ENCODE measurements around the gene SMARCC1.

The SMARCC1 gene

GRCh38 chr3:47581422-47581821, 200.3 kb downstream of the SMARCC1 start:
- DNase-seq: no peak

GRCh38 chr3:47580481-47580880, 201.2 kb downstream of the SMARCC1 start:
- no peak for DNase-seq

GRCh38 chr3:47579875-47580274, 201.8 kb downstream of the SMARCC1 start:
- no peak for DNase-seq

GRCh38 chr3:47578691-47579632, 202.7 kb downstream of the SMARCC1 start, which contains the start of gene CSPG5:
CSPG5 (minus strand) TSS chr3:47578865; CDS start chr3:47578693, 172 bp downstream.
- DNase-seq: peak; percentile 2

GRCh38 chr3:47578119-47578632, 203.5 kb downstream of the SMARCC1 start:
- no peak for DNase-seq

GRCh38 chr3:47577583-47578118, 204.0 kb downstream of the SMARCC1 start:
- DNase-seq: no peak

GRCh38 chr3:47573190-47574172, 208.2 kb downstream of the SMARCC1 start:
- no peak for DNase-seq

GRCh38 chr3:47571391-47572175, 210.1 kb downstream of the SMARCC1 start:
- DNase-seq: peak; percentile 39

- no peak for DNase-seq
These were observed 212.8 kb downstream of the SMARCC1 start for GRCh38 chr3:47568901-47569300.

GRCh38 chr3:47567149-47567548, 214.5 kb downstream of the SMARCC1 start:
- no peak for DNase-seq

GRCh38 chr3:47566667-47567066, 215.0 kb downstream of the SMARCC1 start:
- DNase-seq: no peak

GRCh38 chr3:47565734-47566550, 215.8 kb downstream of the SMARCC1 start:
- DNase-seq: no peak

GRCh38 chr3:47556351-47556750, 225.3 kb downstream of the SMARCC1 start:
- no peak for DNase-seq

- no peak for DNase-seq
These were observed 227.4 kb downstream of the SMARCC1 start for GRCh38 chr3:47554335-47554734.

GRCh38 chr3:47553407-47553806, 228.3 kb downstream of the SMARCC1 start:
- no peak for DNase-seq

- no peak for DNase-seq
These were observed 239.1 kb downstream of the SMARCC1 start for GRCh38 chr3:47542471-47543173.

- no peak for DNase-seq
These were observed 240.0 kb downstream of the SMARCC1 start for GRCh38 chr3:47541583-47542108.

- DNase-seq: no peak
These were observed 241.4 kb downstream of the SMARCC1 start for GRCh38 chr3:47540281-47540680.

GRCh38 chr3:47536967-47537366, 244.7 kb downstream of the SMARCC1 start:
- DNase-seq: no peak
